ENCODE data around the gene MAZ. TPM values are rescaled to one million over a fixed set of nuclear protein-coding genes. Genes with fewer than 3 reads are reported as not detected.

The MAZ gene
- total RNA-seq, 4 donors from 2014 or later, result 98.4 to 180 (median 125) TPM

DNA sequence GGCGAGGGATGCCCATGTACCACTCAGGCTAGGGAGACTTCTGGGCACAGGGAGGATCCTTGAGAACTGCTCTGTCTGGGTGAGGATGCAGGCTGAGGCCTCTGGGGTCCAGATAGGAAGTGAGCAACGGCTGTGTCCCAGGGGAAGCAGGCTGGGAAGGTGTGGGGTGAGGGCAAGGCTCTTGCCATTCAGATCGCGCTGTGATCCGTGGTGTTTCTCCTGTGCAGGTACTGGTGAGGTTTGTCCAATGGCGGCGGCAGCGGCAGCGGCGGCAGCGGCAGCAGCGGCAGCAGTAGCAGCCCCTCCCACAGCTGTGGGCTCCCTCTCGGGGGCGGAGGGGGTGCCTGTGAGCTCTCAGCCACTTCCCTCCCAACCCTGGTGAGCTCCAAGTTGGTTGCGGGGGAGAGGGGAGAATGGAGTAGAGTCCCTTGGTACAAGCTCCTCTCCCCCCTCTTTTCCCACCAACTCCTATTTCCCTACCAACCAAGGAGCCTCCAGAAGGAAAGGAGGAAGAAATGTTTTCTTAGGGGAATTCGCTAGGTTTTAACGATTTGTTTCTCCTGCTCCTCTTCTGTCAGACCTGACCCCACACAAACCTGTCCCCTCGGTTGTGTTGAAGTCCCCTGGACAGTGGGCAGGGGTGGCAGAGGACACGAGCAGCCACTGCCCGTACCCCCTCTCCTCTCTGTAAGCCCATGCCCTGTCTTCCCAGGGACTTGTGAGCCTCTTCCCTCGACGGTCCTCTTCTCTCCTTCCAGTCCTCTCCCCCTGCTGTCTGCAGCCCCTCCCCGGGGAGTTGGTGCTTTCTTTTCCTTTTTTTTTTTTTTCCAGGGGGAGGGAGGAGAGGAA is 3.7 kb downstream of the MAZ start:
- Histone ChIP-seq H3K4me3 (peak overlapping the region; percentile 10), H3K9me3 (no peaks in the 10 kb centered on the region), H3K36me3 (peaks cover 12% of the 10 kb centered on the region), H3K27me3 (no peaks in the 10 kb centered on the region), H3K4me1 (peaks cover 76% of the 10 kb centered on the region), H3K27ac (peak overlapping the region; percentile 73)
- TF ChIP-seq, protein P1, sequence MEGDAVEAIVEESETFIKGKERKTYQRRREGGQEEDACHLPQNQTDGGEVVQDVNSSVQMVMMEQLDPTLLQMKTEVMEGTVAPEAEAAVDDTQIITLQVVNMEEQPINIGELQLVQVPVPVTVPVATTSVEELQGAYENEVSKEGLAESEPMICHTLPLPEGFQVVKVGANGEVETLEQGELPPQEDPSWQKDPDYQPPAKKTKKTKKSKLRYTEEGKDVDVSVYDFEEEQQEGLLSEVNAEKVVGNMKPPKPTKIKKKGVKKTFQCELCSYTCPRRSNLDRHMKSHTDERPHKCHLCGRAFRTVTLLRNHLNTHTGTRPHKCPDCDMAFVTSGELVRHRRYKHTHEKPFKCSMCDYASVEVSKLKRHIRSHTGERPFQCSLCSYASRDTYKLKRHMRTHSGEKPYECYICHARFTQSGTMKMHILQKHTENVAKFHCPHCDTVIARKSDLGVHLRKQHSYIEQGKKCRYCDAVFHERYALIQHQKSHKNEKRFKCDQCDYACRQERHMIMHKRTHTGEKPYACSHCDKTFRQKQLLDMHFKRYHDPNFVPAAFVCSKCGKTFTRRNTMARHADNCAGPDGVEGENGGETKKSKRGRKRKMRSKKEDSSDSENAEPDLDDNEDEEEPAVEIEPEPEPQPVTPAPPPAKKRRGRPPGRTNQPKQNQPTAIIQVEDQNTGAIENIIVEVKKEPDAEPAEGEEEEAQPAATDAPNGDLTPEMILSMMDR (IDR thresholded peaks at IDR 0.05), result no peak
- TF ChIP-seq POLR2A (IDR thresholded peaks at IDR 0.05), result no peak
- TF ChIP-seq POLR2AphosphoS5 (IDR thresholded peaks at IDR 0.05), result no peak
- TF ChIP-seq EP300 (IDR thresholded peaks at IDR 0.05), result no peak
- 50% methylated on average over 23 of the region's 23 CpGs for WGBS
- no peak for DNase-seq (ENCODE audit: low spot score in 2 of 2)

DNA sequence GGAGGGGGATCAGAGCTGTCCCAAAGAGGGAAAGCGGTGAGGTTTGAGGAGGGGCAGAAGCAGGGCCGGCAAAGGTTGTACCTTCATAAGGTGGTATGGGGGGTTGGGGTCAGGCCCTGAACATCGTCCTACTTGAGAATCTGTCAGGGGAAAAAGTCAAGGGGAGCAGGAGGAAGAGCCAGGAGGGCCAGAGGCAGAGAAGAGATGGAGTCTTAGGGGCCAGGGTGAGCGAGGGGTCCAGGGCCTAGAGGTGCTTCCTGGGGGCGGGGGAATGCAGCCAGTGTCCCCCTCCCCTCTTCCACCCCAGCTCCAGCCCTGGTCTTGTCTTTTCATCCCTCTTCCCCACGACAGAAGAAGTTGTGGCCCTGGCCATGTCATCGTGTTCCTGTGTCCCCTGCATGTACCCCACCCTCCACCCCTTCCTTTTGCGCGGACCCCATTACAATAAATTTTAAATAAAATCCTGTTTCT is 4.4 kb downstream of the MAZ start:
- Histone ChIP-seq H3K27ac (peak overlapping the region; percentile 73), H3K36me3 (peaks cover 12% of the 10 kb centered on the region), H3K4me3 (peak overlapping the region; percentile 60), H3K9me3 (no peaks in the 10 kb centered on the region), H3K4me1 (peaks cover 79% of the 10 kb centered on the region), H3K27me3 (no peaks in the 10 kb centered on the region)
- no peak for TF ChIP-seq POLR2AphosphoS5 (IDR thresholded peaks at IDR 0.05)
- TF ChIP-seq EP300 (IDR thresholded peaks at IDR 0.05), result no peak
- TF ChIP-seq, protein P1 (IDR thresholded peaks at IDR 0.05), result no peak
- TF ChIP-seq POLR2A (IDR thresholded peaks at IDR 0.05), result no peak
- no peak for DNase-seq (ENCODE audit: low spot score in 2 of 2)
- 38% methylated on average over 9 of the region's 9 CpGs for WGBS

DNA sequence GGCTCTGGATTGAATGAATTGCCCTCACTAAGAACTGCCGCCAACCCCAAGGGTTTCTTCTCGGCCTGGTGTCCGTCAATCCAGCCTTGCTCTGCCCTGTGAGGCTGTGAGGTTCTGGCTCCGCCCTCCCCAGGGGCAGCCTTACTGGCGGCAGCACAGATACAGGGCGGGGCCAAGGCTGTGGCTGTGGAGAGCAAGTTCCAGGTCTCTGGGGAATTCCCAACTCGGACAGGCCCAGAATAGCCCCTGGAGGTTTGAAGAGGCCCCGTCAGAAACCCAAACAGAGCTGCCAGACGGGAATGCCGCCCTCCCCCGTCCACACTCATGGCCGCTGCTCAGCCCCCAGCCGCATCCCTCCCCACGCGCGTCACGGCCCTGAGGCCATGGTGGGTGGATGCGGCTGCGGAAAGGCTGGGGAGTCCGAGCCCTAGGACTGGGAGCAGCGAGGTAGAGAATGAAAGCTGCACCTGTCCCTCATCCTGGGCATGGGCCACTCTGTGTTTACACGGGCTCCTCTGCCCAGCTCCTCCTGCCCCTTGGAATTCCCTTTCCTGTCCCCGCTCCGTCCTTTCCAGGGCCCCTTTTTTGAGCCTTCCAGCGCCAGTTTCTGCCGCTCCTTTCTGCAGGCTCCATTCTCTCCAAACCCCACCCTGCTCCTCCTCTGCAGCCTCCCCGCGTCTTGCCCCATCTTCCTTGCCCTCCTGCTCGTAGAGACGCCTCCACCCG is 5.0 kb downstream of the MAZ start:
- Histone ChIP-seq H3K27ac (peak overlapping the region; percentile 73), H3K4me3 (peak overlapping the region; percentile 60), H3K9me3 (no peaks in the 10 kb centered on the region), H3K27me3 (no peaks in the 10 kb centered on the region), H3K36me3 (peaks cover 12% of the 10 kb centered on the region), H3K4me1 (peaks cover 79% of the 10 kb centered on the region)
- DNase-seq (ENCODE audit: low spot score in 2 of 2), result peak; percentile 94 to 97
- TF ChIP-seq POLR2AphosphoS5 (IDR thresholded peaks at IDR 0.05), result peak in 1 of 3 donors; percentile 18
- TF ChIP-seq EP300 (IDR thresholded peaks at IDR 0.05), result no peak
- TF ChIP-seq, protein P1 (IDR thresholded peaks at IDR 0.05), result no peak
- no peak for TF ChIP-seq POLR2A (IDR thresholded peaks at IDR 0.05)
- WGBS, result under 1% methylated on average over 28 of the region's 31 CpGs

DNA sequence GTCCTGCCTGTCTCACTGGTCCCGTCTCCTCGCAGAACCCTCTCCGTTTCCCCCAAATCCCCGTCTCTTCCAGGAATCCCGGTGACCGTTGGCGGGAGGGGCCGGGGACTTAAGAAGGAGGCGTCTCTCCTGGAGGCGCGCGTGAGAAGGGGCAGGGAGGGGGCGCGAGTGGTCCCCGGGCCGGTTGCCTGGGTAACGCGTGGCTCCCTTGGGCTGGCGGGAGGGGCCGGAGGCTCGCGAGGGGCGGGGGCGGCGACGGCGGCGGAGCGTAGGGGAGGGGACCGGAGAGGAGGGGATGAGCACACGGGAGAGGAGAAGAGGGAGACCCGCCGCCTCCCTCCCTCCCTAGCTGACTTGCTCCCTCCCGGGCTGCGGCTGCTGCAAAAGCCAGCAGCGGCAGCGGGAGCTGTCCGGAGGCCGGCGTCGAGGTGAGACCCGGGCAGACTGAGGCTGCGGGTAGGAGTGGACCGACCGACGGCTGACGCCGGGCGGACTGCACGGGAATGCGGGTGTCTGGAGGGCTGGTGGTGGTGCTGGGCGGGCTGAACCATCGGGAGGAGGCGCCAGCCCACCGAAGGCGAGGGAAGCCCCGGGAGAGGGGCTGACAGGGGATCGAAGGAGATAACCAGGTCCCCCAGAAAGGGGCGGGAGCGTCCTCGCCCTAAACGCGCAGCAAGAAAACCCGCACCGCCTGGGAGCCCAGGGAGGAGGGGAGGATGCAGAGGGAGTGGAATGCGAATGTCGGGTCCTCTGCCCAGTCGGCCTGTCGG is 5.8 kb downstream of the MAZ start, which contains the start of gene PRRT2:
Gene PRRT2, plus strand, starts transcription at position 298 of the 770 bp plus-strand sequence. CDS start 862 bp downstream, outside the sequence.
- TF ChIP-seq, protein P1 (IDR thresholded peaks at IDR 0.05), result no peak
- no peak for TF ChIP-seq POLR2A (IDR thresholded peaks at IDR 0.05)
- Histone ChIP-seq H3K4me3 (peak within 1 kb of the TSS; percentile 60), H3K27ac (peak within 1 kb of the TSS; percentile 73), H3K36me3 (peaks cover 12% of the 10 kb centered on the region), H3K9me3 (no peaks in the 10 kb centered on the region), H3K4me1 (peaks cover 85% of the 10 kb centered on the region), H3K27me3 (no peaks in the 10 kb centered on the region)
- WGBS, result 2% methylated on average over 36 of the region's 69 CpGs
- DNase-seq (ENCODE audit: low spot score in 2 of 2), result peak in 1 of 2 donors; percentile 84

Data from suprapubic skin (tissue), 4 donors.